DOHH2 (cell line): ENCODE data around the gene BHLHE23.

Experiments used
- CTCF ChIP-seq: fragments of 200-600 bp; sonication (generic); IDR thresholded peaks from one replicate; pipeline ENCODE4 v1.5.1; 2014; ENCODE audit warnings: antibody characterized with exemption, mild to moderate bottlenecking, low read depth, low read length; ENCODE audit not compliant: poor library complexity, severe bottlenecking
- EZH2phosphoT487 ChIP-seq: fragments of 200-600 bp; sonication (generic); IDR thresholded peaks from 2 replicates; pipeline ENCODE4 v1.6.1; 2017; ENCODE audit warnings: borderline replicate concordance, mild to moderate bottlenecking, antibody characterized with exemption, low read length, moderate library complexity, mixed read lengths

- TF ChIP-seq CTCF: no peak
- TF ChIP-seq EZH2phosphoT487: no peak
These were observed 41.2 kb upstream of the BHLHE23 start for GRCh38 chr20:63047946-63048345.
